Posterior vena cava (tissue), 2 donors: ENCODE measurements around the gene SEC14L3. TPM values are rescaled to one million over a fixed set of nuclear protein-coding genes. Genes with fewer than 3 reads are reported as not detected.
A peak's percentile ranks its signal among the peaks of the same experiment; 100 is the strongest.

Experiments used
- DNase-seq: peaks from one replicate; pipeline ENCODE4 v3.0.0-alpha.2; 2020; ENCODE audit warnings: low spot score
- intact Hi-C, 2 donors: fragments of 100-400 bp; cut with DNase I; formaldehyde crosslinking; loops; one replicate each; pipeline versions ENCODE4 v1.14.1 to v1.14.2; 2022 to 2023
- total RNA-seq, 2 donors: library from RNA; stranded (reverse); fragmentation: NEBNext Ultra II Directional; extraction: Animal tissue kit (Norgen Biotek cat#: 25700); gene quantifications; one replicate each; pipeline ENCODE4 v1.2.1, GENCODE V29; 2021
- donor health status: DM: yes; HTN: yes; CAD: no.
- donor health status: DM: yes; HTN: yes; CAD: no.

Gene SEC14L3
- total RNA-seq, 2 donors from 2014 or later: not detected

DNA sequence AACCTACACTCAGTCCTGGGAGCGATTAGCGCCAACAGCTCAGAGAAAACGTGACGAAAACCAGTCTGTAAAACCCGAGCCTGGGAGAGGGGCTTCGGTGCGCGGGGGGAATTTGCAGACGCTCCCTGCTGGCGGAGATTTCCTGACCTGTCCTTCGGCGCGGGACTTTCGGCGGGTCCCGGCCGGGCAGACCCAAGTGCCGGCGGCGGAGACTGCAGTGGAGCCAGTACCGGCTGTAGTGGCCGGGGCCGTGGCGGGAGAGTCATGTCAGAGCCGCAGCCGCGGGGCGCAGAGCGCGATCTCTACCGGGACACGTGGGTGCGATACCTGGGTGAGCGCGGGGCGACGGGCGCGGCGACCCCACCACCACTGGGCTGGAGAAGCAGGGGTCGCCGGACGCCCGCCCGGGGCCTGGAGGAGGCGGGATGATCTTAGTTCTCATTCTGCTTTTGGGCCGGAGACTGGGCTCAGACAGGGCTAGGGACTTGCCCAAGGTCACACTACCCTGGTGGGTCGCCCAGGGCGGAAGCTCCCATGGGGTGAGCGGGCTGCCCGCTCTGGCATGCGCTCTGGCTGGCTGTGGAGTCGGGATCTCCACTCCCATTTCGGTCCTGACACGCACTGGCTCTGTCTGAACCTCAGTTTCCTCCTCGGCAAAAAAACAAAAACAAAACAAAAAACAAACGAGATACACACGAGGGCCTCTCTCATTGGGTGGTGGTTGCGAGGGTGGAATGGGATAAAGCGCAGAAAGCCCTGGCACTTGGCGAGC is 46.0 kb downstream of the SEC14L3 start, which contains the start of gene MTFP1:
MTFP1 (plus strand) TSS at position 153 of the 772 bp plus-strand sequence; CDS start at position 265, 112 bp downstream.
- intact Hi-C loops: no loop called here
- DNase-seq: peak; percentile 87

DNA sequence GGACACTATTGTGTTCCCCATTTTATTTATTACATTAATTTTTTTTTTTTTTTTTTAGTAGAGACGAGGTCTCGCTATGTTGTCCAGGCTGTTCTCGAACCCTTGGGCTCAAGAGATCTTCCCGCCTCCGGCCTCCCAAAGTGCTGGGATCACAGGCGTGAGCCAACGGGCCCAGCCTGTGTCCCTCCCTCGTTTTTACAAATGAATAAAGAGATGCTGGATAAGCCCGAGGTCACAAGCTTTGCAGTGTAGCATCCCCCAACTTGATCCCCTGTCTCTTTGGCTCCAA is 46.5 kb downstream of the SEC14L3 start:
- no peak for DNase-seq
- intact Hi-C loops: no loop called here

DNA sequence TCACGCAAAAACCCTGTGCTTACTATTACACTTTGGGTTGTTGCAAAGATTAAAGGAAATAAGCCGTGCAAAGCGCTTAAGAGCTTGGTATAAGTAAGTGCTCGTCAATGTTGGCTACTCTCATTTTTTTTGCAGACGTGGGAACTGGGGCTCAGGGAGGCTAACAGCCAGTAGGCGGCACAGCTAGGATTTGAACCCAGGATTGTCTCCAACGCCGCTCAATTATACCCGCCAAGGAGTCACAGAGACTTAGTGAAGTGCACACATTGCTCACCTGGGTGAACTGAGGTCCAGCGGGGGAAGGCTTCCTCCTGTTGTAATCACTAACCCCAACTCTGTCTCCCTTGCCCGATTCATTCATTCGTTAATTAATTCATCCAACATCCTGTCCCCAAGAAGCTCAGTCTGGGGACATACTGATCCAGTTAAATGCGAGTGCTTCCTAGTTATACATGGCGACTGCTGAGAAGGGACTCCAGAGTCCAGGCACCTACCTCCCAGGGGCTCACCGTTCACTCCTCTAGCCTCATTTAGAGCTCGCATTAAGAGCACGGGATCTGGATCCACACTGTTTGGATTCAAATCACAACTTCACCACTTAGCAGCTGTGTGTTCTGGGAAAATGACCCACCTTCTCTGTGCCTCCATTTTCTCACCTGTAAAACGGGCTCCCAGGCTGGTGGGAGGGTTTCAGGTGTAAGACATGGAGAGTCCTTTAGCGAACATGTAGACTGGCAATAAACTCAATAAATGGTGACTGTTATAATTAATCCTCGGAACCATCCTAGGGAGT is 47.1 kb downstream of the SEC14L3 start:
- DNase-seq: no peak
- intact Hi-C loops: no loop called here

DNA sequence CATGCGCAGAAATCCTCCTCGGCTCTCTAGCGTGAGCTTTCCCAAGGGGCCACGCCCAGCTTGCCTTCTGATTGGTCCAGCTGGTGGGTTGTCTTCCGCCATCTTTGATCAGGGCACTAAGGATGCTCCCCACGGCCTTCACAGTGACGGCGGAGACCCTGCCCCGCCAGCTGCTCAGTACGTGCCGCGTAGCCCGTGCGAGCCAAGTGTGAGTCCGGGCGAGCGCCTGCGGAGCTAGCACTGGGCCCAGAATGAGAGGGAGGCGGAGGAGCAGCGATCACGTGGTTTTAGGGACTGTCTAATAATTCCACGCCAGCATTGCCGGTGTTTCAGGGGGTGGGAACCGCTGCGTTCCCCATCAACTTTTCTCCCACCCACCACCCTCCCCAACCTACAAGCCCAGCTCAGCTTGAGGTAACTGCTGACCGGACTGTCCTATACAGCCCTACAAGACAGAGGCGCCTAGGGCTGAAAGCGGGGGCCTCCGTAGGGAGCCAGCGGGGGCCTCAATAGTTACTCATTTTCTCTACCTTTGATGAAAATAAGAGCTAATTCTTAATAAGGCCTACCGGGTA is 47.8 kb downstream of the SEC14L3 start:
- DNase-seq: peak; percentile 100
- intact Hi-C loops: no loop called here

DNA sequence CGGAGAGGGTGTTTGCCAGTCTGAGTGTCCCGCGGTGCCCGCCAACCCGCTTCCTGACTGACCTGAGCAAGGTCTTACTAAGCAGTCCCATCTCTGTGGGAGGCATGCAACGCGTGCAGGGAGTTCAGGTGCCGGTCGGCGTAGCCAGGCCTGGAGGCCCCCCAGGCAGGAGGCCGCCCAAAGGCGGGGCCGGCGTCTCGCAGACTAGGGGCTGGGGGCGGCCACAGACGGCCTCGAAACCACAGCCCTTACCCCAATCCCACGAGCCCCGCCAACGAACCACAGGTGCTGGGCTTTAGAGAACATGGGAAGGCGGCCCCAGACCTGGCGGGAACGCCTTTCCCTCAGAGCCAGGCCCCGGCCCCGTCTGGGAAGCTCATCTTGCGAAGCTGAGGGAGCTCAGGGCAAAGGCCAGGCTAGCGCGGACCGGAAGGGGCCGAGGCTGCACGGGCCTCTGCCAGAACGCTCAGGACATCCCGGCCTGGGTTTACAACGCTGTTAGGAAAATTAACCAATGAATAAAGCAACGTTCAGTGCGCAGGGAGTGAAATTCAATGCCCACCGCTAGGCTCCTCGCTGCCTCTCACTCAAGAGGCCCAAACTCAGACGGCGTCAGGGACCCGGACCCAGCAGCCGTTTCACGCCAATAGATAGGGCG is 48.4 kb downstream of the SEC14L3 start:
- no peak for DNase-seq
- intact Hi-C loops: no loop called here

DNA sequence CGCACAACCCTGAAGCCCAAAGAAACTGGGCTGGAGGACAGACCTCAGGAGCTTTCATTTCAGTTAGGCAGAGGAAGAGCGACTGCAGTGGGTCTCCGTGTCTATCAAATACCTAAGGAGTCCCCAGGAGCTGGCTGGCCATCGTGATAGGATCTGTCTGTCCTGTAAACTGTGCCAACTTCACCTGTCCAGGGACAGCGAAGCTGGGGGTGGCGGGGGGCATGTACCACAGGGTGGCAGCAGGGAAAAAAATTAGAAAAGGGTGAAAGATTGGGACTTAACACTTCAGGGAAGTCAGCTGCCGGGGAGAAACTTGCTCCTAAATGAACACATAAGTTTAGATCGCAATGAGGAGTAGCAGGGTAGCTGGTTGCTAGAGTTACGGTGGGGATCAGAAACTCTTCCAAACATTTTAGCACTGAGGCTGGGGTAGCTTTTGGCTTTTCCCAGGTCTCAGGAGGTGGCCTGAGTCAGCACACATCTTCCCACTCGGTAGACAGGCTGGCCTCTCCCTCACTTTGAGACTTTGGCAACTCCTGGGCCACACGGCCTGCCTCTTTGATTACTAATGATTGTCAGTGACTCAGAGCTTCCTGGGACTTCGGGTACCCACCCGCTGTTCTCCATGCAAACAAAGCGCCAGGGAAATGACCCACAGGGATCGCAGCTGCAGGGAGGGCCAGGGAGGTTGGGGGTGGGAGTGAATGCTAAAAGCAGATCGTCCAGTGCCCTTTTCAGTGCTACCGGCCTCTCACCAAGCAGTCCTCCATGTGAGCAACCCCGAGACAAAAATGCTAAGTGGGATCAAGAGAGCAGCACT is 49.1 kb downstream of the SEC14L3 start:
- peak; percentile 92 for DNase-seq
- intact Hi-C loops: no loop called here

DNA sequence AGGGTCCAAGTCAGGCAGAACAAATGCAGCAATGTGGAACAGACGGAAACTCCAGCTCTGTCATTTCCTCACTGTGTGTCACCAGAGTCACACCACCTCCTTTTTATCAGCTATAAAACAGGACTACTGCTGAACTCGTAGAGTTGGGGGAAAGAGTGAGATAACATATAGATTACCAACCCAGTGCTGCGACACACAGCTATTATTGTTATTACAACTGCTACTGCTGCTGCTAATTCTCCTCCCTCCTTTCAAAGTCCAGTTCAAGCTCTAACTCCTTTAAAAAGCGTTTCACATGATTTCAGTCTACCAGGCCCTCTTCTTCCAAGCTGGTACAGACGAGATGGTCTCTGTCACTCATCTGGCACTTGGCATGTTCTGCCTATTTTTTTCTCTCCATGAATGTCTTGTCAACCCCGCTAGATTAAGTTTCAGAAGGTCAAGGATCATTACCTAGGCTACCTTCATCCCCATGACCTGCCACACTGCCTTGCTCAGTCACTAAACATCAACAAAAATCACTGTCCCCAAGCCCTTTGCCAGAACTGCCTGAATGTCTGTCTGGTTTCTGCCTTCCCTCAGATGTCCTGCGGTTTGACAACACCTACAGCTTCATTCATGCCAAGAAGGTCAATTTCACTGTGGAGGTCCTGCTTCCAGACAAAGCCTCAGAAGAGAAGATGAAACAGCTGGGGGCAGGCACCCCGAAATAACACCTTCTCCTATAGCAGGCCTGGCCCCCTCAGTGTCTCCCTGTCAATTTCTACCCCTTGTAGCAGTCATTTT is 49.9 kb downstream of the SEC14L3 start:
- DNase-seq: no peak
- intact Hi-C loops: no loop called here

DNA sequence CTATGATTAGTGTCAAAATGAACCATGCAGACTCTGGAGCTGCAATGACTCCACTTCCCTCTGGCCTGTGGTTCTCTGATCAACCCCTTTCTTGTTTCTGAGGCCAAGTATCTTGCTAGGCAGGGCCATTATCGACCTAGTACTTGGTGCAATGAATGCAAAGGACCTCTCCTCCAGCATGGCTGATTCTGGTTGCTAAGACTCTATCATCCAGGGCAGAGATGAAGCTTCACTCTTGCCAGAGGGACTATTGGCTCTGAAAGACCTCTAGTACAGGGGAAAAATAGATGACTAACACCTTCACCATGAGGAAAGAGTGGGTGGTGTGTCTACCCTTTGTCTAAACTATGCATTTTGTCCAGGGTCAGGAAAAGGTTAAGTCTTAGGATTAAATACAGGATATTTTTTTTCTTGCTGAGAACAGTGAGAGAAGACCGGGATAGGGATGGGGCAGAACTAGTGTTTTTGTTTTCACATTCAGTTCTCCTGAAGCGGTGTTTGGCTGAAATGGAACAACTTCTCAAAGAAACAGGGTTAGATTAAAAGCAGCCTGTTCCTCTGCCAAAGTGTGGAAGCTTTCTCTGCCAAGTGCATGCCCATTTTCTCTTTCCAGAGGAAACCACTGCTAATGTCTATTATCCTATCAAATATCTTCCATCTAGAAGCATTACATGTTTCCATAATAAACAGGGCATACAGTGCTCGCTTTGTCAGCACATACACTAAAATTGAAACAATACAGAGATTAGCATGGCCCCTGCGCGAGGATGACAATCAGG is 51.3 kb downstream of the SEC14L3 start:
- no peak for DNase-seq
- intact Hi-C loops: no loop called here

DNA sequence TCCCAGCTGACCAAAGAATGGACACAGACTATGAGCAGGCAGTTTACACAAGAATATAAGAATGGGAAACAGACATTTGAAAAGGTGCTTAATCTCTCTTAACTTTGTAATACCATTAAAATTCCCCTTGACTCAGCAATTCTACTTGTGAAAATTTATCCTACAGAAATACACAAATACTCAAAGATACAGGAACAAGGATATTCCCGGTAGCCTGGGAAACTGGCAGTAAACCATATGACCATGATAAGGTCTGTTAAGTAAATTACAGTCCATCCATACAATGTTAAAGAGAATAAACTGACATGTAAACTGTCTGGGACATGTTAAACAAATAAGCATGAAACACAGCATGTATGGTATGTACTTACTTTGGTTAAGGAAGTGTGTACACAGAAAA is 55.0 kb downstream of the SEC14L3 start:
- no peak for DNase-seq
- intact Hi-C loops: no loop called here

DNA sequence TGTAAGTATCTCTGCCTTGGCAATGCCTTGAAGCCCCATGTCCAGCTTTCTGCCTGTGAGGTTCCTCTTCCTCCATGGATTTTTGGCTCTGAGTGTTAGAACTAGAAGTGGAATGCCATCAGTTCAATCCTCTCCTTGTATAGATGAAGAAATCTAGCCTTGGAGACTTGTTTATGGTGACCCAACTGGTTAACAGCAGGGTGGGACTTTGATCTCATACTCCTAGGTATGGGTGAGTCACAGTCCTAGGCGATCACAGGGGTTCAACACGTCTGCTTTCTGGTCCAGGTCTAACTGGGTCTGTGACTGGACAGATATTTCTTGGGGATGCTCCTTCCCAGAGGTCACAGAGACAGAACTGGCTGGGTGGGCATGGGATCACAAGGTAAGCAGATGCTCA is 55.4 kb downstream of the SEC14L3 start:
- no peak for DNase-seq
- intact Hi-C loops: no loop called here

DNA sequence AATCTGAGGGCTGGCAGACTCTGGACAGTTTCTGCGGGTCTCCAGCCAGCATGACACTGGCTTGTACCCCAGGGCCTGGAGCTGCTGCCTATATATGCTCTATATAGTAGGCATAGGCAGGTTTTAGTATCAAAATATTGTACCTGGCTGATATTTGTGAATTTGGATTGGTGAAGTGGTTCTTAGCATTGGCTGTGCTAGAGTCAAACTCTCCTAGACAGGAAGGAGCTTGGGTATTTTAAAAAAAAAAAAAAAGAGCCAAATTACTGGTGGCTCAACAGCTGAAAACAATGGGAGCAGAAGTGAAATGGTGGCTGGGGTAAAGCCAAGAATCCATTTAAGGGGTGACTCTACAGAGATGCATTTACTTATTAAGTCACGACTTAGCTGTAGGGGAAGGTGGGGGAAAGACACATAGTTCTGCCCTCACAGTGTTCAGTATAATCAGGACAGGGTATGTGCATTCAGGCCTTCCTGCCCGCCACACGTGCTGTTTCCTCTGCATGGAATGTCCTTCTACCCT is 57.2 kb downstream of the SEC14L3 start:
- intact Hi-C loops: no loop called here

DNA sequence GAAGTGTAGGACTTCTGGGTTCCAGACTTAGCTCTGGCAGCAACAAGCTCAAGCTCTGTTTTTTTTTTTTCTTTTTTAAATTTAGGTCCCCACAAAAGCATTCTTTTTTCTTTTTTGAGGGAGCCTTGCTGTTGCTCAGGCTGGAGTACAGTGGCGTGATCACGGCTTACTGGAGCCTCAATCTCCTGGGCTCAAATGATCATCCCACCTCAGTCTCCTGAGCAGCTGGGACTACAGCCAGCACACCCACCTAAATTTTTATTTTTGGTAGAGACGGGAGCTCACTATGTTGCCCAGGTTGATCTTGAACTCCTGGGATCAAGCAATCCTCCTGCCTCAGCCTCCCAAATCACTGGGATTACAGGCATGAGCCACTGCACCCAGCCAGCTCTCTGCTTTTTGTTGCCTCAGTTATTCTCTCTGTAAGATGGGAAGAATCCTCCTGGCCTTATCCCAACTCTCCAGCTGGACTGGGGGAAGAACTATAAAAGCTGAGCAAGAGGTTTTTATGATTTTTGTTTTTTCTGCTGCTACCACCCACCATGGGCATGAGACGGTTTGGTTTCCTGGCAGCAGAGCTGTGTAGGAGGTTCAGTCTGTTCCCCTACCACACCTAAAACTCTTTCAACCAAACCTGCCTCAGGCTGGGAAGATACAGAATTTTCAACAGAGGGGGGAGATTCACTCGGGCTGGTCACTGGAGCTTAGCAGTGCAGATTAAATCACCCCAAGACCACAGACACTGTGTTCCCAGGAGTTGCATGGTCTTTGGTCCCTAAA is 57.9 kb downstream of the SEC14L3 start:
- DNase-seq: no peak
- intact Hi-C loops: no loop called here

More for the DNA sequence above, 57.2 kb downstream of the SEC14L3 start:
- DNase-seq: no peak

DNA sequence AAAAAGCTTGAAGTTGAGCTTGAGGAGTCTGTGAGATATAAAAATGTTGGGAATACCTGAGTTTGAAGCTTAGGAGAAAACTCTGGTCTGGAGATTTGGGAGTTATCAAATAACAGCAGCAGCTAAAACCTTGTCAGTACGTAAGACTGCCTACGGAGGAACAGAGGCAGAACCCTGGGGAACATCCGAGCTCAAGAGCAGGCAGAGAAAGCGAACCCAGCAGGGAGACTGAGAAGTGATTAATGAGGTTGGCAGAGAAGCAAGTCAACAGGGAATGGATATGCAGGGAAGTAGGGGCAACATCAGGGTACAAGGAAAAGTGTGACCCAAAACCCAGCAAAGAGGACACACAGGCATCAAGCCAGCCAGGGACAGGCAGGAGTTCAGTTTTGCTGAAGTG is 58.8 kb downstream of the SEC14L3 start:
- intact Hi-C loops: no loop called here
- no peak for DNase-seq

DNA sequence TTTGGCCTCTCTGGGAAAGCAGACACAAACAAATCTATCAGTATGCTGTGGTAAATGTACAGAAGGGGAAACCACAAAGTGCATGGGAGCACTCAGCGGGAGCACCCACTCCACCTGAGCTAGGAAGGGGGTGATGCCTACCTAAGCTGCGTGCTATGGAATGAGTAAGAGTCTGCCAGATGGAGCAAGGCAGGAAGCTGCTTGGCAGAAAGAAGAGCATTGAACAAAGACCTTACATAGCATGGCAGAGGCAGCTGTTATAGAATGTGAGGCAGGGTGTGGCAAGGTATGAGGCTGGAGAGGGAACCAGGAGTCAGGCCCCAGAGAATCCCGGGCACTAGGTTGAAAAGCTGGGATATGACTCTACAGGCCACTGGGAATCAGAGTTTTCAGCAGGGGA is 60.0 kb downstream of the SEC14L3 start:
- intact Hi-C loops: no loop called here
- DNase-seq: no peak
